HG03457 (cell line): ENCODE measurements around the gene TMEM117.
"Not testable (repeated sequence)": the region's sequence is repeated elsewhere in the genome, so short reads cannot be mapped to it uniquely, and the experiment has no call there.

ENCODE experiments used
- ATAC-seq: cut with Tn5 transposase; IDR thresholded peaks from one replicate; pipeline ENCODE4 v1.9.1; 2021; ENCODE audit warnings: moderate number of reproducible peaks; ENCODE audit not compliant: unreplicated experiment

TMEM117 gene

DNA sequence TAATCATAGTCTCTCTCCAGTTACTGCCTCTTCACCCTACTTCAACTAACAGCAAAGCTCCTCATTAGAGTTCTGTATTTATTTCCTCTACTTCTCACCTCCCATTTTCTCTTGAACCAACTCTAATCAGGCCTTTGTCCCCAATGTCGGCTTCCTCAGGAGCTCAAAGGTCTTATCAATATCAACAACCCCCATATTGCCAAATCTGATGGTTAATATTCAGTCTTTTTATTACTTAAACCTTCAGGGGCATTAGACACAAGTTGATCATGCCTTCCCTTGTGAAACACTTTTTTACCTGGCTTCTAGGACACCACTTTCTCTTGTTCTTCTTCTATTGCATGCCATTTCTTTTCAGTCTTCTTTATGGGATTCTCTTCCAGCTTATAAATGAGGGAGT lies 531.3 kb downstream of the TMEM117 start:
- ATAC-seq: no peak

GRCh38 chr12:44367916-44368315 lies 532.0 kb downstream of the TMEM117 start:
- ATAC-seq: no peak

- no peak for ATAC-seq
These were observed 534.1 kb downstream of the TMEM117 start for GRCh38 chr12:44369998-44370397.

GRCh38 chr12:44370982-44371381 lies 535.1 kb downstream of the TMEM117 start:
- no peak for ATAC-seq

DNA sequence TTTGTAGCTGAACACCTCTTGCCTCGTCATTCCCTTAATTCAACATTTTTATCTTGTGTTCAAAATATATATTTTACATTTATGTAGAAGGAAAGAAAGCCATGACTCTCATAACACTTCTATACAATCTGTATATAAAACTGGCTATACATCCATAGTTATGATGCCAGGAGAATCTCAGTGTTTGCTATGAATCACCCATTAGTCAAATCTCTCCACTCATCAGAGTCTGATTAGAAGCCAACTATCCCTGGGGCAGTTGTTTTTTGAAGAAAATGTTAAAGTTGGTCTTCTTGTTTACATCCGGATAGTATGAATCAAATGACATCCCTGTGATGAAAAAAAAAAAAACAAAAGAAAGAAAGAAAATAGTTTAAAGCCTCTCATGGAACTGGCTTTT lies 536.4 kb downstream of the TMEM117 start:
- no peak for ATAC-seq

DNA sequence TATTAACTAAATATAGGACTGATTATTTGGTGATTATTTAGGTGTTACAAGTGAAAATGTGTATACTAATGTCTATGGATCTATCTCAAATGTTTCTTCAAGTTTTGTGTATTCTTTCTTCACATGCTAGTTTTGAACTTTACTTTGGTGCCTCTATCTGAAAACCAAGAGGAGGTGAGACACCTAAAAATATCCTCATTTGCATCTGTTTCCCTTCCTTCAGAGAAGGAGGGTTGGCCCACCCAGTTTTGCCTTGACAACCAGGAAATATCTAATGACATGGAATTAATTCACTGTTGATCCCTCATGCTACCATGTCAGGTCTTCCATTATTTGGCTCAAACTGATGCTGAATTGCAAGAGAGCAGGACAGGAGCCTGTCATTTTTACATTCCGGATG lies 539.8 kb downstream of the TMEM117 start:
- no peak for ATAC-seq

GRCh38 chr12:44377443-44378187 lies 541.7 kb downstream of the TMEM117 start:
- no peak for ATAC-seq

GRCh38 chr12:44379113-44379512 lies 543.2 kb downstream of the TMEM117 start:
- not testable (repeated sequence) for ATAC-seq

GRCh38 chr12:44379831-44380230 lies 544.0 kb downstream of the TMEM117 start:
- no peak for ATAC-seq

GRCh38 chr12:44380861-44381260 lies 545.0 kb downstream of the TMEM117 start:
- ATAC-seq: no peak

GRCh38 chr12:44381341-44381740 lies 545.5 kb downstream of the TMEM117 start:
- ATAC-seq: no peak

GRCh38 chr12:44384136-44384535 lies 548.3 kb downstream of the TMEM117 start:
- no peak for ATAC-seq

GRCh38 chr12:44385964-44386363 lies 550.1 kb downstream of the TMEM117 start:
- no peak for ATAC-seq

- ATAC-seq: no peak
These were observed 551.7 kb downstream of the TMEM117 start for GRCh38 chr12:44387581-44387980.

DNA sequence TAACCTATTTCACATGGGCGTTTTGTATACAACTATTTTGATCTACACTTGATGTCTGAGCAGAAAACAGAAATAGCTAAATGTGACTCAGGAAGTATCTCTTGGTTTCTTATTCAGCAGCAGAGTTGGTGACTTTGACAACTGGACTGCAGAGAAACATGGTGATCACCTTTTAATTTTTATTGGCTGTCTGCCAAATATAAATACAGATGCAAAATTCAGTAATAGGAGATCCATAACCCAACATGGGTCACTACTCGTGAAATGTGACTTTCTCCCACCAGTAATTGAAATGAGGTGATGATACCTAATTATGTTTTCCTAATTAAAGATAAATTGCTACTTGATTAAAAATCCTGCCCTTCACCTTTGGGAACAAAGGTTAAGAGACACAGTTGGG lies 553.2 kb downstream of the TMEM117 start:
- no peak for ATAC-seq

DNA sequence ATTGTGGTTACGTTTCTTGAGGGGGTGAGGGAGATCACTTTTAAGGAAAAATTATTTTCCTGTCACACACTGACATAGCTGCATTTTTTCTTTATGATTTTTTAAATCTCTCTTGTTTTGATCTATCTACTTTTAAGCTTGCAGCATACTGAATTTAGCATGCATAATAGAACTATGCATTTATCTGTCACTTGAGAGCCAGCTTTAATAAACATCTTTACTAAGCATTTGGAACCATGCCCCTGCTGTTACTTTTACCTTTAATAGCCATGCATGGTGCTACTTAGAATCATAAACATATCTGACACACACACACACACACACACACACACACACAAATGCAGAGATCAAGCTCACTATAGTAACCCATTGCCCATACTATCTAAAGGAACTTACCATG lies 554.0 kb downstream of the TMEM117 start:
- no peak for ATAC-seq

DNA sequence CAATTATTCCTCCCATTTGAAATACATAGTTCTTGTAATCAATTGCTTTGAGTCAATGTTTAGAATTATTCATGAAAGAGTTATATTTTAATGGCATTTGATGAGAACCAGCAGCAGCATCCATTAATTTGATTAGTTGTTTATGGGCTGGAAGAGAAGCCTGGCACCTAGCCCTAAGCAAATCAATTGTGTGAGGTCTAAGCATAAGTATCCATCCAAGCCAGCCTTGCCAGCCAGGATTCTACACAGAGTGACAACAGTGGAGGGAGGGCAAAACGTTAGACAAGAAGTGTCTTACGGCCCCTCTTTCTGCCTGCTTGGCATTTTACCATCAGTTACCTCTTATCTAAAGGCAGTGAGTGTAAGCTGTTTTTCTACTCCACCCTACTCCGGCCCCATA lies 561.8 kb downstream of the TMEM117 start:
- no peak for ATAC-seq

- no peak for ATAC-seq
These were observed 567.3 kb downstream of the TMEM117 start for GRCh38 chr12:44403185-44403584.

- no peak for ATAC-seq
These were observed 569.4 kb downstream of the TMEM117 start for GRCh38 chr12:44405297-44405696.

- no peak for ATAC-seq
These were observed 586.7 kb downstream of the TMEM117 start for GRCh38 chr12:44422559-44422958.

DNA sequence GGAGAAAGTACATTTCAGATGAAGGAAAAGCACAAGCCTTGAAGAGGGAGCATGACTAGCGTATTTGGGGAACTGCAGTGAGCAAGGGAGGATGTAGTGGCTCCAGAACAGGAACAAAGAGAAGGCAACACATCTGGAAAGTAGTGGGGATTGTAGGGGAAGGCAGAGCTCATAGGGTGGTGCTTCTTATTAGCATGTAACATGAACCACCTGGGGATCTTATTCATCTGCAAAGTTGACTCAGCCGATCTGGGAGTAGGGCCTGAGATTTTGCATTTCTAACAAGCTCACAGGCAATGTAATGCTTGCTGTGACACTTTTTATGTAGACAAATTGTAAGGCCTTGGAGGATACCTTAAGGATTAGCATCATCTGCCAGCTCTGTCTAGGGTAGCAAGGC lies 592.9 kb downstream of the TMEM117 start:
- no peak for ATAC-seq

- ATAC-seq: peak; percentile 58
These were observed 595.9 kb downstream of the TMEM117 start for GRCh38 chr12:44431647-44432343.

DNA sequence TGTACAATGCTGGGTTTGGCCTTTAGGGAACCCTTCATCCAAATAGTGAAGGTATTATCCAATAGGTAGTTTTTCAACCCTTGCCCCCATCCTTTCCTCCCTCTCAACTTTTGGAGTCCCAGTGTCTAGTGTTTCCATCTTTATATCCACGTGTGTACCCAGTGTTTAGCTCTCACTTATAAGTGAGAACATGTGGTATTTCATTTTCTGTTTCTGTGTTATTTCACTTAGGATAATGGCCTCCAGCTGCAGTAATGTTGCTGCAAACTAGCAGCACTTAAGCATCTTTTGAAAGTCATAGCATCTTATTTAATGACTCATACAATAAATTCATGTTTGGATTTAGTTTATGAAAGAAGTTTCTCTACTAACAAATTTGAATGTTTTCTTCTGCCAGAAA lies 597.8 kb downstream of the TMEM117 start:
- no peak for ATAC-seq
